ENCODE measurements around the gene TANGO6.

DNA sequence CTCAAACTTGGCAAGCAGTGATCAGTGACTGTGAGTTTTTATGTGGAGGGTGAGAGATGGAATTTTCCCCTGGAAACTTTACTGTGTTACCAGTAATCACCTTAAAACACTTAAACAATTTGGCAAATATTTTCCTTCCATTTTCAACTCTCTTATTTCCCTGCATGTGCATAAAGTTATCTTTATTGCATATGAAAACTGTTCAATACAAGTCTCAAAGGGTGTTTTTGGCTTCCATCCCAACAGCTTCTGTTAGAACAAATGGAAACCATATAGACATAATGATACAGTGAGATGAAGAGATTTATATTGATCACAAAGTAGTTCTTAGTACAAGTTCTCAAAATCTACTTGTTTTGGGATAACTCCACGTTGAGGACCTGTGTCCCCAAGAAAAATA, 36.4 kb upstream of the TANGO6 start:
- TF ChIP-seq, protein P1, sequence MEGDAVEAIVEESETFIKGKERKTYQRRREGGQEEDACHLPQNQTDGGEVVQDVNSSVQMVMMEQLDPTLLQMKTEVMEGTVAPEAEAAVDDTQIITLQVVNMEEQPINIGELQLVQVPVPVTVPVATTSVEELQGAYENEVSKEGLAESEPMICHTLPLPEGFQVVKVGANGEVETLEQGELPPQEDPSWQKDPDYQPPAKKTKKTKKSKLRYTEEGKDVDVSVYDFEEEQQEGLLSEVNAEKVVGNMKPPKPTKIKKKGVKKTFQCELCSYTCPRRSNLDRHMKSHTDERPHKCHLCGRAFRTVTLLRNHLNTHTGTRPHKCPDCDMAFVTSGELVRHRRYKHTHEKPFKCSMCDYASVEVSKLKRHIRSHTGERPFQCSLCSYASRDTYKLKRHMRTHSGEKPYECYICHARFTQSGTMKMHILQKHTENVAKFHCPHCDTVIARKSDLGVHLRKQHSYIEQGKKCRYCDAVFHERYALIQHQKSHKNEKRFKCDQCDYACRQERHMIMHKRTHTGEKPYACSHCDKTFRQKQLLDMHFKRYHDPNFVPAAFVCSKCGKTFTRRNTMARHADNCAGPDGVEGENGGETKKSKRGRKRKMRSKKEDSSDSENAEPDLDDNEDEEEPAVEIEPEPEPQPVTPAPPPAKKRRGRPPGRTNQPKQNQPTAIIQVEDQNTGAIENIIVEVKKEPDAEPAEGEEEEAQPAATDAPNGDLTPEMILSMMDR (IDR thresholded peaks at IDR 0.05), result no peak
- no peak for TF ChIP-seq EZH2 (IDR thresholded peaks at IDR 0.05)
- TF ChIP-seq EZH2phosphoT487 (IDR thresholded peaks at IDR 0.05), result no peak
